Measurements from ENCODE around the gene ABCF3. TPM values are rescaled to one million over a fixed set of nuclear protein-coding genes. Genes with fewer than 3 reads are reported as not detected.

ABCF3 gene
- total RNA-seq, 1 experiment from 2014 or later = 63.6 TPM

DNA sequence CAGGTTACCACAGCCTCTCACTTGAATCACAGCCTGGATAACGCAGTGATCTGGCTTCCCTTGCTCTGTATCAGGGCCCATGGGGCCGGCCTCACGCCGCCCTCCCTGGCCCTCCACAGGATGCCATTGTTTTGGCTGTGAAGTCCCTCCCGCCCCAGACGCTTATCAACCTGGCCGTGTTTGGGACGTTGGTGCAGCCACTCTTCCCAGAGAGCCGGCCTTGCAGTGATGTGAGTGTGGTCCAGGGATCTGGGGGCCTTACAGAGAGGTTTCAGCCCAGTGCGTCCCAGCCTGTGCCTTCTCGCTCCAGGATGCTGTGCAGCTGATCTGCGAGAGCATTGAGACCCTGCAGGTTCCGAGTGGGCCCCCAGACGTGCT is 50.0 kb downstream of the ABCF3 start:
- no peak for DNase-seq (ENCODE audit: low spot score)
- Mint-ChIP-seq H3K4me3 (no peak overlapping the region), H3K36me3 (no peaks in the 10 kb centered on the region), H3K9me3 (no peaks in the 10 kb centered on the region), H3K27me3 (ENCODE audit: low read depth) (peaks cover 34% of the 10 kb centered on the region), H3K27ac (no peak overlapping the region), H3K4me1 (peaks cover 4% of the 10 kb centered on the region; the same call in 1 of the 2 replicates)
- no peak for ATAC-seq
- ChIA-PET POLR2A (no interaction called here), CTCF (interaction anchor here (0.8 to 7.5 kb wide), 5 partner anchors 7 to 332 kb away, joined by 3 to 88 read pairs (median 4); partner anchors contain the start of genes EEF1AKMT4 and VWA5B2)
- TF ChIP-seq, protein P1, sequence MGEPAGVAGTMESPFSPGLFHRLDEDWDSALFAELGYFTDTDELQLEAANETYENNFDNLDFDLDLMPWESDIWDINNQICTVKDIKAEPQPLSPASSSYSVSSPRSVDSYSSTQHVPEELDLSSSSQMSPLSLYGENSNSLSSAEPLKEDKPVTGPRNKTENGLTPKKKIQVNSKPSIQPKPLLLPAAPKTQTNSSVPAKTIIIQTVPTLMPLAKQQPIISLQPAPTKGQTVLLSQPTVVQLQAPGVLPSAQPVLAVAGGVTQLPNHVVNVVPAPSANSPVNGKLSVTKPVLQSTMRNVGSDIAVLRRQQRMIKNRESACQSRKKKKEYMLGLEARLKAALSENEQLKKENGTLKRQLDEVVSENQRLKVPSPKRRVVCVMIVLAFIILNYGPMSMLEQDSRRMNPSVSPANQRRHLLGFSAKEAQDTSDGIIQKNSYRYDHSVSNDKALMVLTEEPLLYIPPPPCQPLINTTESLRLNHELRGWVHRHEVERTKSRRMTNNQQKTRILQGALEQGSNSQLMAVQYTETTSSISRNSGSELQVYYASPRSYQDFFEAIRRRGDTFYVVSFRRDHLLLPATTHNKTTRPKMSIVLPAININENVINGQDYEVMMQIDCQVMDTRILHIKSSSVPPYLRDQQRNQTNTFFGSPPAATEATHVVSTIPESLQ (CRISPR knock-in tag; IDR thresholded peaks at IDR 0.05) = no peak
- TF ChIP-seq SMAD3 (CRISPR knock-in tag; IDR thresholded peaks at IDR 0.05; ENCODE audit: borderline replicate concordance) = no peak
- no peak for TF ChIP-seq RORB (CRISPR knock-in tag; IDR thresholded peaks at IDR 0.05)
- no peak for TF ChIP-seq SP1 (CRISPR knock-in tag; conservative IDR thresholded peaks at IDR 0.05)
- TF ChIP-seq, protein P2, sequence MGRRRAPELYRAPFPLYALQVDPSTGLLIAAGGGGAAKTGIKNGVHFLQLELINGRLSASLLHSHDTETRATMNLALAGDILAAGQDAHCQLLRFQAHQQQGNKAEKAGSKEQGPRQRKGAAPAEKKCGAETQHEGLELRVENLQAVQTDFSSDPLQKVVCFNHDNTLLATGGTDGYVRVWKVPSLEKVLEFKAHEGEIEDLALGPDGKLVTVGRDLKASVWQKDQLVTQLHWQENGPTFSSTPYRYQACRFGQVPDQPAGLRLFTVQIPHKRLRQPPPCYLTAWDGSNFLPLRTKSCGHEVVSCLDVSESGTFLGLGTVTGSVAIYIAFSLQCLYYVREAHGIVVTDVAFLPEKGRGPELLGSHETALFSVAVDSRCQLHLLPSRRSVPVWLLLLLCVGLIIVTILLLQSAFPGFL (CRISPR knock-in tag; IDR thresholded peaks at IDR 0.05; ENCODE audit: borderline replicate concordance) = no peak
- TF ChIP-seq ETV6 (CRISPR knock-in tag; IDR thresholded peaks at IDR 0.05) = no peak
- TF ChIP-seq CREM (CRISPR knock-in tag; IDR thresholded peaks at IDR 0.05) = no peak
- TF ChIP-seq, protein P3, sequence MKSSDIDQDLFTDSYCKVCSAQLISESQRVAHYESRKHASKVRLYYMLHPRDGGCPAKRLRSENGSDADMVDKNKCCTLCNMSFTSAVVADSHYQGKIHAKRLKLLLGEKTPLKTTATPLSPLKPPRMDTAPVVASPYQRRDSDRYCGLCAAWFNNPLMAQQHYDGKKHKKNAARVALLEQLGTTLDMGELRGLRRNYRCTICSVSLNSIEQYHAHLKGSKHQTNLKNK (CRISPR knock-in tag; IDR thresholded peaks at IDR 0.05) = no peak
- TF ChIP-seq ZNF232 (CRISPR knock-in tag; IDR thresholded peaks at IDR 0.05) = no peak
- TF ChIP-seq, protein P4, sequence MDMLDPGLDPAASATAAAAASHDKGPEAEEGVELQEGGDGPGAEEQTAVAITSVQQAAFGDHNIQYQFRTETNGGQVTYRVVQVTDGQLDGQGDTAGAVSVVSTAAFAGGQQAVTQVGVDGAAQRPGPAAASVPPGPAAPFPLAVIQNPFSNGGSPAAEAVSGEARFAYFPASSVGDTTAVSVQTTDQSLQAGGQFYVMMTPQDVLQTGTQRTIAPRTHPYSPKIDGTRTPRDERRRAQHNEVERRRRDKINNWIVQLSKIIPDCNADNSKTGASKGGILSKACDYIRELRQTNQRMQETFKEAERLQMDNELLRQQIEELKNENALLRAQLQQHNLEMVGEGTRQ (CRISPR knock-in tag; IDR thresholded peaks at IDR 0.05) = no peak
- TF ChIP-seq, protein P5, sequence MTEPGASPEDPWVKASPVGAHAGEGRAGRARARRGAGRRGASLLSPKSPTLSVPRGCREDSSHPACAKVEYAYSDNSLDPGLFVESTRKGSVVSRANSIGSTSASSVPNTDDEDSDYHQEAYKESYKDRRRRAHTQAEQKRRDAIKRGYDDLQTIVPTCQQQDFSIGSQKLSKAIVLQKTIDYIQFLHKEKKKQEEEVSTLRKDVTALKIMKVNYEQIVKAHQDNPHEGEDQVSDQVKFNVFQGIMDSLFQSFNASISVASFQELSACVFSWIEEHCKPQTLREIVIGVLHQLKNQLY (CRISPR knock-in tag; IDR thresholded peaks at IDR 0.05) = no peak
- TF ChIP-seq, protein P6, sequence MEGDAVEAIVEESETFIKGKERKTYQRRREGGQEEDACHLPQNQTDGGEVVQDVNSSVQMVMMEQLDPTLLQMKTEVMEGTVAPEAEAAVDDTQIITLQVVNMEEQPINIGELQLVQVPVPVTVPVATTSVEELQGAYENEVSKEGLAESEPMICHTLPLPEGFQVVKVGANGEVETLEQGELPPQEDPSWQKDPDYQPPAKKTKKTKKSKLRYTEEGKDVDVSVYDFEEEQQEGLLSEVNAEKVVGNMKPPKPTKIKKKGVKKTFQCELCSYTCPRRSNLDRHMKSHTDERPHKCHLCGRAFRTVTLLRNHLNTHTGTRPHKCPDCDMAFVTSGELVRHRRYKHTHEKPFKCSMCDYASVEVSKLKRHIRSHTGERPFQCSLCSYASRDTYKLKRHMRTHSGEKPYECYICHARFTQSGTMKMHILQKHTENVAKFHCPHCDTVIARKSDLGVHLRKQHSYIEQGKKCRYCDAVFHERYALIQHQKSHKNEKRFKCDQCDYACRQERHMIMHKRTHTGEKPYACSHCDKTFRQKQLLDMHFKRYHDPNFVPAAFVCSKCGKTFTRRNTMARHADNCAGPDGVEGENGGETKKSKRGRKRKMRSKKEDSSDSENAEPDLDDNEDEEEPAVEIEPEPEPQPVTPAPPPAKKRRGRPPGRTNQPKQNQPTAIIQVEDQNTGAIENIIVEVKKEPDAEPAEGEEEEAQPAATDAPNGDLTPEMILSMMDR (IDR thresholded peaks at IDR 0.05) = no peak
- TF ChIP-seq, protein P7, sequence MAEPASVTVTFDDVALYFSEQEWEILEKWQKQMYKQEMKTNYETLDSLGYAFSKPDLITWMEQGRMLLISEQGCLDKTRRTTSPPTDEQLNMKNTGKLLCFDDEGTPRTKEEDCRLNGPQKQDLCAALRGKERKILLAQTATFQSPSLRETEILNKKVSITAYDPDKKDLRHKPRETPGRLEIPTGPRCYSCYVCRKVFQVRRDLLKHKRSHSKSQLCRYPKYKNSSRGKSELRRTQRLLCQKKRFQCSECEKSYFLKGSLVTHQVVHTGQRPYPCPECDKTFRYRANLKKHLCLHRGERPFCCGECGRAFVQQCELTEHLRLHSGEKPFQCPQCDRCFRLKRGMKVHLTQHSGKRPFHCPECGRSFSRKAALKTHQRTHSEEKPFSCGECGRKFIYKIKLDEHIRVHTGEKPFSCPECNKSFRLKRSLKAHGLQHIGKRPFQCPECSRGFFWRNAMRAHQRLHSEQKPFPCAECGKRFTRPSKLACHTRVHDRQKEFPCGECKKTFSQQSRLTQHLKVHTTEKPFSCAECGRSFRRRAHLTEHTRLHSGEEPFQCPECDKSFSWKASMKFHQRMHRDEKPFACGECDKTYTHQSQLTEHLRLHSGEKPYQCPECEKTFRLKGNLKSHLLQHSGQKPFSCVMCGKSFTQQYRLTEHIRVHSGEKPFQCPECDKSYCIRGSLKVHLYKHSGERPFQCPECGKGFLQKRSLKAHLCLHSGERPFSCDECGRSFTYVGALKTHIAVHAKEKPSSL (CRISPR knock-in tag; conservative IDR thresholded peaks at IDR 0.05) = no peak
- TF ChIP-seq MYBL2 (CRISPR knock-in tag; IDR thresholded peaks at IDR 0.05) = no peak
- TF ChIP-seq ZNF263 (CRISPR knock-in tag; IDR thresholded peaks at IDR 0.05; ENCODE audit: low read depth) = no peak
- TF ChIP-seq ELF4 (CRISPR knock-in tag; IDR thresholded peaks at IDR 0.05; ENCODE audit: low read depth) = no peak
- TF ChIP-seq EMX1 (CRISPR knock-in tag; IDR thresholded peaks at IDR 0.05) = no peak
- TF ChIP-seq, protein P8, sequence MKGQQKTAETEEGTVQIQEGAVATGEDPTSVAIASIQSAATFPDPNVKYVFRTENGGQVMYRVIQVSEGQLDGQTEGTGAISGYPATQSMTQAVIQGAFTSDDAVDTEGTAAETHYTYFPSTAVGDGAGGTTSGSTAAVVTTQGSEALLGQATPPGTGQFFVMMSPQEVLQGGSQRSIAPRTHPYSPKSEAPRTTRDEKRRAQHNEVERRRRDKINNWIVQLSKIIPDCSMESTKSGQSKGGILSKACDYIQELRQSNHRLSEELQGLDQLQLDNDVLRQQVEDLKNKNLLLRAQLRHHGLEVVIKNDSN (CRISPR knock-in tag; IDR thresholded peaks at IDR 0.05) = no peak

Data from WTC11 (cell line).